Esophagus squamous epithelium (tissue), 4 donors: ENCODE measurements around the gene HMGXB3.

ENCODE experiments used
- POLR2A ChIP-seq, 4 donors: fragments of 450-650 bp; IDR thresholded peaks; one replicate each; pipeline ENCODE4 v1.6.1; 2017; ENCODE audit warnings: antibody characterized with exemption in 4 of 4, mild to moderate bottlenecking in 4 of 4, moderate library complexity in 3 of 4
- TF ChIP-seq, protein P1 (sequence below), 6 experiments: fragments of 450-650 bp in 4 of 6; fragments of 200-600 bp in 2 of 6; sonication (generic) in 2 of 6; IDR thresholded peaks; one replicate each; pipeline ENCODE4 v1.5.1; 2016 to 2019; ENCODE audit warnings: antibody characterized with exemption in 6 of 6, mild to moderate bottlenecking in 4 of 6, moderate library complexity in 4 of 6

DNA sequence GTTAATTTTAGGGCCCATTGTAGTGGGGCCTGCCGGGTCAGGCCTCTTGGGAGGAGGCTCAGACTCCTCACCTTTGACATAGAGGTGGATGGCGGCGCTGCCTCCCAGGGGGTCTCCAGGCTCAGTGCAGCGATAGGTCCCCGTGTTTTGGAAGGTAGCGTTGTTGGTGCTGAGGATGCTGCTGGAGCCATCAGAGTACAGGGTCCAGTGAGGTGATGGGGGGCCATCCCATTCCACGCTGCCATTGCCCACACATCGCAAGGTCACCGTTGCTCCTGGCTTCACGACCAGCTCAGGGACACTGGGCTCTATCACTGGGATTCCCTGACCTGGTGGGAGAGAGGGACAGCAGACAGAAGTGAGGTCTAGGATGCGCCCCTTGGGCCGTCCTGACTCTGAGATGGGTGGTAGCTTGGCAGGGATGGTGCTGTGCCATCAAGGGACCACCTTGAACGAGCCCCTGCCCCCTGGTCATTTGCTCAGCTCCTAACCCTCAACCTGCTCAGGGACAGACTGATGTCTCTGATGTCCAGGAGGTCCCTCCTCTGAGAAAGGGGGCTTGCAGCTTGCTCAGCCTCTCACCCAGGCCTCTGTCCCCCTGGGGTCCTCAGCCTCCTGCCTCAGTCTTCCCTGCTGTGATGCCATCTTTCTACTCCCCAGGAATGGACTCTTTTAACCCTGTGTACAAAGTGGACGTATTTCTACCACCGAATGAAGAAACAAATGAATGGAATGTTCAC, 80.3 kb downstream of the HMGXB3 start:
- TF ChIP-seq, protein P1, sequence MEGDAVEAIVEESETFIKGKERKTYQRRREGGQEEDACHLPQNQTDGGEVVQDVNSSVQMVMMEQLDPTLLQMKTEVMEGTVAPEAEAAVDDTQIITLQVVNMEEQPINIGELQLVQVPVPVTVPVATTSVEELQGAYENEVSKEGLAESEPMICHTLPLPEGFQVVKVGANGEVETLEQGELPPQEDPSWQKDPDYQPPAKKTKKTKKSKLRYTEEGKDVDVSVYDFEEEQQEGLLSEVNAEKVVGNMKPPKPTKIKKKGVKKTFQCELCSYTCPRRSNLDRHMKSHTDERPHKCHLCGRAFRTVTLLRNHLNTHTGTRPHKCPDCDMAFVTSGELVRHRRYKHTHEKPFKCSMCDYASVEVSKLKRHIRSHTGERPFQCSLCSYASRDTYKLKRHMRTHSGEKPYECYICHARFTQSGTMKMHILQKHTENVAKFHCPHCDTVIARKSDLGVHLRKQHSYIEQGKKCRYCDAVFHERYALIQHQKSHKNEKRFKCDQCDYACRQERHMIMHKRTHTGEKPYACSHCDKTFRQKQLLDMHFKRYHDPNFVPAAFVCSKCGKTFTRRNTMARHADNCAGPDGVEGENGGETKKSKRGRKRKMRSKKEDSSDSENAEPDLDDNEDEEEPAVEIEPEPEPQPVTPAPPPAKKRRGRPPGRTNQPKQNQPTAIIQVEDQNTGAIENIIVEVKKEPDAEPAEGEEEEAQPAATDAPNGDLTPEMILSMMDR (IDR thresholded peaks at IDR 0.05): no peak
- no peak for TF ChIP-seq POLR2A (IDR thresholded peaks at IDR 0.05)
